Stomach (tissue), 4 donors: Measurements from ENCODE around the gene TMEM240.

ENCODE experiments used
- CTCF ChIP-seq, 7 experiments: fragments of 450-650 bp in 4 of 7; fragments of 200-600 bp in 3 of 7; sonication (generic) in 3 of 7; IDR thresholded peaks; one replicate each; pipeline ENCODE4 v1.5.1; 2016 to 2019; ENCODE audit warnings: antibody characterized with exemption in 7 of 7, control low read depth in 2 of 7, mild to moderate bottlenecking in 1 of 7
- EP300 ChIP-seq: sonication (generic); formaldehyde crosslinking; IDR thresholded peaks from one replicate; pipeline ENCODE4 v1.6.1; 2017; ENCODE audit warnings: antibody characterized with exemption
- POLR2A ChIP-seq, 4 donors: fragments of 450-650 bp; IDR thresholded peaks; one replicate each; pipeline ENCODE4 v1.6.1; 2016; ENCODE audit warnings: antibody characterized with exemption in 4 of 4, control low read depth in 2 of 4, mild to moderate bottlenecking in 1 of 4, moderate library complexity in 1 of 4
- POLR2AphosphoS5 ChIP-seq, 3 donors: sonication (generic); formaldehyde crosslinking; IDR thresholded peaks; one replicate each; pipeline ENCODE4 v1.6.1; 2016; ENCODE audit warnings: antibody characterized with exemption in 3 of 3

GRCh38 chr1:1543706-1544099 is 3.3 kb upstream of the TMEM240 start:
- TF ChIP-seq CTCF (IDR thresholded peaks at IDR 0.05) = no peak
- TF ChIP-seq POLR2A (IDR thresholded peaks at IDR 0.05) = no peak
- no peak for TF ChIP-seq POLR2AphosphoS5 (IDR thresholded peaks at IDR 0.05)
- TF ChIP-seq EP300 = no peak
